GM19397 (cell line): ENCODE data around the gene GDPD5.
A peak's percentile ranks its signal among the peaks of the same experiment; 100 is the strongest.

ENCODE experiments used
- ATAC-seq: cut with Tn5 transposase; IDR thresholded peaks from one replicate; pipeline ENCODE4 v1.9.1; 2021; ENCODE audit warnings: mild to moderate bottlenecking, moderate library complexity; ENCODE audit not compliant: unreplicated experiment

The GDPD5 gene

DNA sequence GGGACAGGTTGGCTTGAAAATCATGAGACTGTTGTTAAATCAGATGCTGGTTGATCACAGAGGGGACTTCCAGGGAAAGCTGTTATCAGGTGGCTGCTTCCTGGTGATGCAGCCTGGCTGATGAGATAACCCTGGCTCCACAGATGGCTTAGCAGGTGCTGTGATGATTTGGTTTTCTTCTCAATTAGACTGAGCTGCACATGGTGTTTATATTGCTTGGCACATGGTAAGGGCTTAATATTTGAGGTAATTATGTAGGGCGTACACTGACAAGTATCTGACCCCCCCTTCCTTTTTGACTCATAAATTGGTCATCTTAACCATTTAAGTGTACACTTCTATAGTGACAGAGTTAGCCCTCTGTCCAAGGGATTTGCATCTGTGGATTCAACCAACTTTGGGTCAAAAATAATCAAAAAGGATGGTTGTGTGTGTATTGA is 119.4 kb downstream of the GDPD5 start:
- ATAC-seq = no peak

DNA sequence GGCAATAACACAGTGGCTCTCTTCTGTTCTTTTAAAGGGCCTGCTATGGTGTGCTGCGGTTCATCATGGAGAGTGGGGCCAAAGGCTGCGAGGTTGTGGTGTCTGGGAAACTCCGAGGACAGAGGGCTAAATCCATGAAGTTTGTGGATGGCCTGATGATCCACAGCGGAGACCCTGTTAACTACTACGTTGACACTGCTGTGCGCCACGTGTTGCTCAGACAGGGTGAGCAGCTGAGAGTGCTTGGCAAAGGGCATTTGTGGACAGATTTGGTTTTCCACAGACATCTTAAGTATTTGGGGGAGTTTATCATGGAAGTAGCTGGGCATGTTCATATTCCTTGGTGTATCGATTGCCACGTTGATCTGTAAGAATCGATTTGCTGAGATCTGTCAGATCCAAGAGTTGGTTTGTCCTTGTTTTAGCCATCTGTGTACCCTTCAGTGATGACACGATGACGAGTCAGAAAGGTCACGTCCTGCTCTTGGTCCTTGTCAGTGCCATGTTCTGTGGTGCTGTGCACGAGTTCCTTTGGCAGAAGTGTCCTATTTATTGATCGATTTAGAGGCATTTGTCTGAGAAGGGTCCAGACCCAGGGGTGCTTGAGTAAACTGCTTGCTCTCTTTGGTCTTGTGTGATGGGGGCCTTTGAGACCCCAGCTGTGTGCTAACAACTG is 121.6 kb downstream of the GDPD5 start:
- no peak for ATAC-seq

DNA sequence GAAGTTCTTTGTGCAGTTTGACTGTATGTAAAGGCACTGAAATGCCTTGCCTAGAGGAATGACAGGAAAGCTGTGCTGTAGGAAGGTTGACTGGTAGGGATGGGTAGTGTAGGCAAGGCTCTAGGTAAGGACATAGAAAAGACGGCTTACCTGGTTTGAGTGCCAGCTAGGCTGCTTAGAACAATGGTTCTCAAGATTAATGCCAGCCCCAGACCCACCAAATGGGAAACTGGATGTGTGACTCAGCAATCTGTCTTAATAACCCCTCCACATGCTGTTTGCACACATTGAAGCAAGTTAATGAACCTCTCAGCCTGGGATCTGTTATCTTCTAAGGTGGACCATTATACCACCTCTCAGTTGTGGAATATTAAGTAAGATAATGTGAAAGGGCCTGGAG is 122.7 kb downstream of the GDPD5 start:
- ATAC-seq = no peak

DNA sequence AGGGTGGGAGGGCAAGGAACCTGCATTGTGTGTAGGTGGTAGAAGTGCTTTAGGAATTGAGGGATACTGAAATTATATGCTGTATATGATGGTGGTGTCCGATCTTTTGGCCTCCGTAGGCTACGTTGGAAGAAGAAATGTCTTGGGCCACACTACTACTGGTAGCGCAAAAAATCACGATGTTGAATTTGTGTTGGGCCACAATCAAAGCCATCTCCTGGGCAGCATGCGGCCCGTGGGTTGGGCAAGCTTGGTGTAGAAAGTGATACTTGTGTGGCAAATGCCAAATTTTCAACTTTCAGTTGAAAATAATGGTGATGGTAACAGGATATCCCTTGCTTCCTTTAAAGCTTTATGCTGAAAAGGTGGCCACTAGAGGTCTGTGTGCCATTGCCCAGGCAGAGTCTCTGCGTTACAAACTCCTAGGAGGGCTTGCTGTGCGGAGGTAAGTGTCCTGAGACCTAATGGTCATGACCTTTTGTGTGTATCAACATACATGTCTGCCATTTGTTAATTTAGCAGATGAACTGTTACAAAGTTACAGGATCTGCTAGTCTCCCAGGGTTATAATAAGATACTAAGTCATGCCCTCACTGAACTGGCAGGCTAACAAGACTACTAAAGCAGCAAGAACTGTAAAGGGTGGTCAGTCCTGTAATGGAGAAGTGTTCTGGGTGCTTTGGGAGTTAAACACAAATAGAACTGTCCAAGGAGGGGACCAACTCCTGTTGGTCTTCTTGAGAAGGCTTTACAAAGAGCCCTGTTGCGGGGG is 123.6 kb downstream of the GDPD5 start:
- ATAC-seq = no peak

DNA sequence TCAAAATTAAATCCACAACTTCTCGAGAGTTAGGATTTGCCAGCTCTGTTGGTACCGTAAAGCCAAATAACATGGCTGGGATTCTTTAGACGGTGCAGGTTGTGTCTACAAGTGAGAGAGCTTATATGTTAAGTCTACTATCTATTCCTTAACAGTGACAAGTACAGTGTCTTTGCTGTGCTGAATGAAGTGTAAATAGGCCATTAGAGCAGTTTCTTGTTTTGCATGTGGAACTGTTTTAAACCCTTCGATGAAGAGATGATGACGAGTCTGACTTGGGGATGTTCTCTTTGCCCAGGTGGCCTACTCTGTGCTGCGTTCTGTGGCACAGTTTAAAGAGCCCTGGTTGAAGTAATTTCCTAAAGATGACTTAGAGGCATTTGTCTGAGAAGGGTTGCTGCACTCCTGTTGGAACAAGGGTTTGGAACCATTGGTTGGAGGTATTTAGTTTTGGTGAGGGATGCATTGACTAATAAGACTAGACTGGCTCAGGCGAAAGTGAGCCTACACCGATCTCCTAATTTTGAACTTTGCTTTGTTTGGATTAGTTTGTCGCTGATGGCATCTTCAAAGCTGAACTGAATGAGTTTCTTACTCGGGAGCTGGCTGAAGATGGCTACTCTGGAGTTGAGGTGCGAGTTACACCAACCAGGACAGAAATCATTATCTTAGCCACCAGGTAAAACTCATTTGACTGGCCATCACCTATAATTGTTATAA is 125.4 kb downstream of the GDPD5 start:
- ATAC-seq = no peak

DNA sequence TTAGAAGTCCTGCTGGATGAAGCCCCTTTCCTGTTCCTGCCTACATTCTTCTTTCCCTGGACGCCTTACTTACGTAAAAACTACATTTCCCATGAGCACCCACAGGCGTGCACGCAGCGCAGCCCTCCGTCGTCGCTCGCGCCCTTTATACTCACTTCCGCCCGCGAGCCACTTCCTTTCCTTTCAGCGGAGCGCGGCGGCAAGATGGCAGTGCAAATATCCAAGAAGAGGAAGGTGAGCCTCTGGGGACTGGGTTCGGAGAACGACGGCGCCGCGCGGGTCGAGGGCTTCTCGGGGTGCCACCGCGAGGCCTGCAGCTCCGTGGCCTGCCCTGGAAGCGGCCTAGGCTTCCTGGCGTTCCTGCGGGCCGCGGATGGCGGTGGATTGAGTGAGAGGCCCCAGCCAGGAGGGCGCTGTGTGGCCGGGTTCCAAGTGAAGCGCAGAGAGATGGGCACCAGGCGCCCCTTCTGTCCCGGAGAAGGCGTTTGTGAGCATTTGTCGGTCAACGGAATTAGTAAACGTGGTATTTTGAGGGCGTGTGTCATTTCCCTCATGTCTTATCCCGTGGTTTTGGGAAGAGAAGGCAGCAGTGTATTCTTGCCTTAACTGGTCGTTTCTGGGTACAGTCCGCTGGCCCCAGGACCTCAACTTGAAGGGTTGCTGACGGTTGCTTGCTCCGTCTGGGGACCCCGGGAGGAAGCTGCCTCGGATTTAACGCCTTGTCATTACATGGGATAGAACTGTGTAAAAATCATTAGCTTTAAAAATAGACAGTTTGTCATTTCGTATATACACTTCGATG is 126.2 kb downstream of the GDPD5 start, which contains the start of gene RPS3:
Gene RPS3 (plus strand): TSS at position 175 of the 802 bp plus-strand sequence. CDS start 30 bp downstream, at position 205.
- peak; percentile 90 for ATAC-seq

DNA sequence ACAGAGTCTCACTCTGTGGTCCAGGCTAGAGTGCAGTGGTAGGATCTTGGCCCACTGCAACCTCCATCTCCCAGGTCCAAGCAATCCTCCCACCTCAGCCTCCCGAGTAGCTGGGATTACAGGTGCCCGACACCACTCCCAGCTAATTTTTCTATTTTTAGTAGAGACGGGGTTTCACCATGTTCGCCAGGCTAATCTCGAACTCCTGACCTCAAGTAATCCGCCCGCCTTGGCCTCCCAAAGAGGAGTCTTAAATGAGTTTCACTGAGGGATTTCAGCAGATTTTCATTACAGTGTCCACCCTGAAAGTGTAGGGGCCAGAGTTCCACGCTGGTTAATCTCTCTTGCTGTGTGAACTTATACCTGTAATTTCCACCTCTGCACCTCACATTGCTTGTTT is 126.8 kb downstream of the GDPD5 start:
- no peak for ATAC-seq

DNA sequence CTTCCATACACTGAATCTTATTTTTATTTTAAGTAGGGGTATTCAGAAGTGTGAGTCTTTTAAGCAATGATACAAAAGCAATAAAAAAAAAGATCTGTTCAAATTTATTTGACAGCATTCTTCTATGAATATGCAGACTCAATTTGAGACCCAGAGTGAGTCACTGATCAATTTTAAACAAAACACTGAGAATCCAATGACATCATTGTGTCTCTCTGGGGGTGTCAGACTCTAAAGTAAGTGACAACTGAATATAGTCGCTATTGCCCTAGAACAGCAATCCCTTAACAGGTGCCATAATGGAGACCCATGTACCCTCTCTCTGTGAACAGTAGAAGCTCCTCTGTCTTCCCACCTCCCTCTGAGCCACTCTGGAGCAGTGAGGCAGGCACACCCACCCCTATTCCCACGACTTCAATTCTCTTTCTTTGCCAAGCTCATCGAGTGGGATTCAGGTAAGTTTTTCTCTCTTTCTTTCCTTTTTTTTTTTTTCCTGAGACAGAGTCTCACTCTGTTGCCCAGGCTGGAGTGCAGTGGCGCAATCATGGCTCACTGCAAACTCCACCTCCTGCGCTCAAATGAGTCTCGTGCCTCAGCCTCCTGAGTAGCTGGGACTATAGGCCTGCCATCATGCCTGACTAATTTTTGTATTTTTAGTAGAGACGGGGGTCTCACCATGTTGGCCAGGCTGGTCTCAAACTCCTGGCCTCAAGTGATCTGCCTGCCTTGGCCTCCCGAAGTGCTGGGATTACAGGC is 131.5 kb downstream of the GDPD5 start:
- ATAC-seq = no peak

DNA sequence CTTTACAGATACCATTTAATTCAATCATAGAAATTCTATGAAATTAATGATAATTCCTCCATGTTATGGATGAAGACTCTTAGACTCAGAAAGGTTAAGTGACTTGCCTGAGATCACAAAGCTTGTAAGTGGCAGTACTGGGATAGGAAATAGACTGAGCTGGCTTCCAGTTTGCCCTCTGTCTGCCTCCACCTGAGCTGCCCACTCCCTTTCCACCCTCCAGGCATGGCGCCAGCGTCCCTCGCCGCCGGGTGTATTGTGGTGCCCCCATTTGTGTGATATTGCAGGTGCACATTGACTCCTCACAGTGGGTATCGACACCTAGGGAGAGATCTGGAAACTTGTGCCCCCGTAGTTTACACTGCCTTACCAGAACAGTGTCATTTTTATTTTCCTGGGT is 135.8 kb downstream of the GDPD5 start:
- no peak for ATAC-seq

DNA sequence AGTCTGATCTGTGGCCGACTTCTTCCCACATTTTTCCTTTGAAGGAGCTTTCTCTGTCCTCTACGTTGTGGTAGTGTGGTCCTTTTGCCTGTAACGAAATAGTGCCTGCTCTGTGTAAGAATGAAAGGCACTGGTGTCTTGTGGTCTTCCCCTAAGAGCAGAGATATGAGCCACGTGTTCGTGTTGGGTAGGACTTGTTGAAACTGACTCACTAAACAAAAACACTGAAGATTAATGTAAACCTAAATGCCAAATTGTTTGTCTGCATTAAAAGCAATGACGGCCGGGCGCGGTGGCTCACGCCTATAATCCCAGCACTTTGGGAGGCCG is 136.5 kb downstream of the GDPD5 start:
- no peak for ATAC-seq

DNA sequence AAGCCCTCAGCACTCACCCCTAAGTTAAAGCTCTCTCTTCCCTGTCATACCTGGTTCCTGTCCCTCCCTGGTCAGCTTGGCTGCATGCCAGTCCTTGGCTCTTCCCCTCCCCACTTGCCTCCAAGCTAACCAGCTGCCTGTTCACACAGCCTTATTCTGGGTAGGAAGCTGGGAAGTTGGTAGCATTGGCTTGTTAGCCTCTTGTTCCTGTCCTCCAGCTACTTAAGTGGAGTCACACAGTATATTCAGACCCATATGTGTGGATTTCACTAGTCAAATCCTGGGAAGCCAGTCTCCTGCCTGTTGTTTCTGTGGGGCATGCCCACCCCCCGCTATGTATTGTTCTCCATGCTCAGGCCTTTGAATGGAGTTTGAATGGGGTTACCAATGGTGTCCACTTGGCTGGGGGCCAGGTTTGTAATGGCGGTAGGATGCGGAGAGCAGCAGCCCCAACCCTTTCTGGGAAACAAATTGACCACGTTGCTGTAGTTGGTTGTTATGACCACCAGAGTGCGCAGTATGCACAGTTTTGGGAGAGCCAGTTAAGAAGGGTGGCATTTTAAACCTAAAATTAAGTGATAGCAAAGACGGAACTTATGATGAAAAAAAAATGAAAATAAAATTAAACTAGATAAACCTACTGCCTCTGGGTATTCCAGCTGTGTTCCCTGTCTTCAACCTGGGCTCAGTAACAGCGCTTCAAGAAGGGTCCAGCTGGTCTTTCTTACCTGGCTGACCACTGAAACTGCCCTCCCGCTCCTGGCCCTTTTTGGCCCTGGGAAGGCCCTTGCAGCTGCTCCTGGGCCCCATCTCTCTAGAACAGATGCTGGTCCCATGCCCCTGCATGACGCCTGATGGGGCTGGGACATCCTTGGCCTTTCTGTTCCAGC is 137.1 kb downstream of the GDPD5 start:
- no peak for ATAC-seq

DNA sequence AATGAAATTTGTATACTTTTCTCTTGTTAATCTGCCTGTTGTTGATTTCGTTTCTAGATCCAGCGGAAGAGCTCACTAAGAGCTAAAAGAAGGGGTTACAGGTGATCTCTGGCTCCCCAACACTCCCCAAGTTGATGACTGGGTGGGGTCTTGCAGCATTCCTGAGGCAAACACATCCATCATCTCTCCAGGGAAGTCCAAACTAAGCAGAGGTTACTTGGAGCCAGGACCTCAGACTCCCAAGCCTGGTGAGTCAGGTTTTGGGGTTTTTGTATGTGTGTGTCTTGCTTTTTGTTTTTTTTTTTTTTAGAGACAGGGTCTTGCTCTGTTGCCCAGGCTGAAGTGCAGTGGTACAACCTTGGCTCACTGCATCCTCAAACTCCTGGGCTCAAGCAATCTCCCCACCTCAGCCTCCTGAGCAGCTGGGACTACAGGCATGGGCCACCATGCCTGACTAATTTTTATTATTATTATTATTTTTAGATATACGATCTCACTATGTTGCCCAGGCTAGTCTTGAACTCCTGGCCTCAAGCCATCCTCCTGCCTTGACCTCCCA is 137.9 kb downstream of the GDPD5 start:
- ATAC-seq = no peak

DNA sequence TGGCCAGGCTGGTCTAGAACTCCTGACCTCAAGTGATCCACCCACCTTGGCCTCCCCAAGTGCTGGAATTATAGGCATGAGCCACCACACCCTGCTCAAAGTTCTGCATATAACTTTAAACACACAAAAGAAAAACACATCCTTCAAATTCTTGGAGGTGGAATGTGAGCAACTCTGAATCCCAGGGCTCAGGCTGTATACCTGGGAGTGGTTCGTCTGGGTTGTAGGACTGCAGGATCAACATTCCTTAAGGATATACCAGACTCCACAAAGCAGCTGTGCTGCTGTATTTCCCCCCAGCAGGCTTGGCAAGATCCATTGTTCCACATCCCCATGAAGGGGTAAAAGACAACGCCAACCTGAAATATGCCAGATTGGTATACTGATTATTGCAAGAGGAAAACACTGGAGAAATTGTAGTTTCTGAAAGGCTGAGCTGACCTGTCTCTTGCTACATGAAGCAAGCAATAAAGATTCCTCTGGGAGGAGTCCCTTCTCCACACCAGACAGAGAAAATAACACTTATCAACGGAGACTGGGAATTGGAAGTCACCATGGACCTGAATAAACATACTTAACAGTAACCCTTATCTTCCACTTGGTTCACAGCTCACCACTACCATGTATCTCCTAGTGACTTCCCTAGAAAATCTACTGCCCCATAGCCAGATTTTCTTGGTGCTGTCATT is 138.7 kb downstream of the GDPD5 start:
- ATAC-seq = no peak
